NCI-H82 (cell line): ENCODE data around the gene SRPK2.
"Not testable (repeated sequence)": the region's sequence is repeated elsewhere in the genome, so short reads cannot be mapped to it uniquely, and the experiment has no call there.

Source experiments
- DNase-seq: peaks from one replicate; lab custom pipeline; 2025; lab: John Stamatoyannopoulos, UW

The SRPK2 gene

GRCh38 chr7:105388356-105389087, at the start of gene SRPK2:
Gene SRPK2, minus strand, starts transcription at chr7:105388921.
- DNase-seq, result peak; percentile 83

- DNase-seq, result peak; percentile 8
These were observed 49.5 kb upstream of the SRPK2 start for GRCh38 chr7:105438254-105438653.

GRCh38 chr7:105437356-105437755, 48.6 kb upstream of the SRPK2 start:
- not testable (repeated sequence) for DNase-seq

- DNase-seq, result peak; percentile 77
These were observed 41.3 kb upstream of the SRPK2 start for GRCh38 chr7:105429746-105430612.

GRCh38 chr7:105426606-105427146, 38.0 kb upstream of the SRPK2 start:
- DNase-seq, result no peak

GRCh38 chr7:105423987-105424386, 35.3 kb upstream of the SRPK2 start:
- no peak for DNase-seq

- DNase-seq, result no peak
These were observed 25.2 kb upstream of the SRPK2 start for GRCh38 chr7:105413887-105414437.

GRCh38 chr7:105410774-105411173, 22.1 kb upstream of the SRPK2 start:
- not testable (repeated sequence) for DNase-seq

GRCh38 chr7:105409775-105410174, 21.1 kb upstream of the SRPK2 start:
- DNase-seq, result not testable (repeated sequence)

GRCh38 chr7:105408791-105409410, 20.2 kb upstream of the SRPK2 start:
- DNase-seq, result no peak

- no peak for DNase-seq
These were observed 14.4 kb upstream of the SRPK2 start for GRCh38 chr7:105403128-105403527.

GRCh38 chr7:105402221-105403095, 13.7 kb upstream of the SRPK2 start:
- DNase-seq, result no peak

- DNase-seq, result peak; percentile 55
These were observed 10.5 kb upstream of the SRPK2 start for GRCh38 chr7:105399043-105399725.

GRCh38 chr7:105396566-105396965, 7.8 kb upstream of the SRPK2 start:
- no peak for DNase-seq

GRCh38 chr7:105391429-105391828, 2.7 kb upstream of the SRPK2 start:
- no peak for DNase-seq

GRCh38 chr7:105389889-105390288, 1.2 kb upstream of the SRPK2 start:
- no peak for DNase-seq

- peak; percentile 73 for DNase-seq
These were observed 448 bp upstream of the SRPK2 start for GRCh38 chr7:105389088-105389650.

GRCh38 chr7:105387508-105388355, 989 bp downstream of the SRPK2 start:
- DNase-seq, result peak; percentile 73

- no peak for DNase-seq
These were observed 10.8 kb downstream of the SRPK2 start for GRCh38 chr7:105377903-105378302.
